HG03108 (cell line): ENCODE results near the gene NIPSNAP3A.
A peak's percentile ranks its signal among the peaks of the same experiment; 100 is the strongest.
"Not testable (repeated sequence)": the region's sequence is repeated elsewhere in the genome, so short reads cannot be mapped to it uniquely, and the experiment has no call there.

Experiments used
- ATAC-seq: cut with Tn5 transposase; IDR thresholded peaks from one replicate; pipeline ENCODE4 v1.9.1; 2021; ENCODE audit warnings: moderate library complexity; ENCODE audit not compliant: unreplicated experiment

NIPSNAP3A gene

DNA sequence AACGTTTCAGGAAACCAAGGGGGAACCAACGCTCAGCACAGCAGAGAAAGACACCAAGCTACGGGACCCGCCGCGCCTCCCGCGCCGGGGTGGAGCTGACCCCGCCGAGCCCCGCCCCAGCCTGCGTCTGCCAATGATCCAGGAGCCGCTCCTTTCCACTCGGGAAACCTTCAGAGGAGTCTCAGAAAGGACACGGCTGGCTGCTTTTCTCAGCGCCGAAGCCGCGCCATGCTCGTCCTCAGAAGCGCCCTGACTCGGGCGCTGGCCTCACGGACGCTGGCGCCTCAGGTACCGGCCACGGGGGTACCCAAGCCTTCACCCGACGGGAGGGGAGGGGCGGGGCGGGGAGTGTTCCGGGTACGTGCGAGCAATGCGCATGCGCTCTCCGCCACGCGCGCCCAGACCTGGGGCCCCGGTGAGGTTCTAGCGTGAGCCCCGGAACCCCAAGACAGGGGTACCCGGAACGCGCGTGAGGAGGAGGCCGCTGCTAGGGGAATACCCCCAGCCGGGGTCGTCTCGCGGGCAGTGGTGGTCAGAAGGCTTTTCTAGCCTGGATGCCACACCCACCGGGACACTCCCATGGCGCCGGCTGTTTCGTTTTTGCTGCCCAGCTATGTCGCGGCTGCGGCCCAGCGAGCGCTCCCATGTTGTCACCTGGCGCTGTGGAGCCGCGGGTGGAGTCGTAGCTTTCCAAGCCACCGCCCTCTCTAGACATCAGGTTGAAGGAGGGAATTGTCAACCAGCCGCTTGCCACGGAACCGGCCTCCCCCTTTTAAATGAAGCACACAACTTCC is at the start of gene NIPSNAP3A:
Gene NIPSNAP3A, plus strand, starts transcription at position 119 of the 794 bp plus-strand sequence. Its CDS starts 110 bp downstream, at position 229.
- peak; percentile 84 for ATAC-seq

DNA sequence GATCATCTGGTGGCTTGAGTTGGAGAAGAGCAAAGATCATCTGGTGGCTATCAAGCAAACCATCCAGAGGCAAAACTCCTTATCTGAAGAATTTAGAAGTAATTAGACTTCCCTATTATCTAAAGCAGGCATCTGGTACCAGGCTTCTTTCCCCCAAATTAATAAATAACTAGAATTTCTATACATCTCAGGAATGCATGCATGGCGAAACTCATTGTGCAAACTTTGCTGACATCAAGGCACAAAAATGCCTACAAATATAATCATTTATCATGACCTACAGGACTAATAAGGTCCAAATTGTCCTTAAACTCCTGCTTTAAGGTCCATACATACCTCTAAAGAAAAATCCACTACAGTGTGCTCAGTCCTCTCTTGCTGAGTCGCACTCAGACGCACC is 47.2 kb upstream of the NIPSNAP3A start:
- ATAC-seq: no peak

DNA sequence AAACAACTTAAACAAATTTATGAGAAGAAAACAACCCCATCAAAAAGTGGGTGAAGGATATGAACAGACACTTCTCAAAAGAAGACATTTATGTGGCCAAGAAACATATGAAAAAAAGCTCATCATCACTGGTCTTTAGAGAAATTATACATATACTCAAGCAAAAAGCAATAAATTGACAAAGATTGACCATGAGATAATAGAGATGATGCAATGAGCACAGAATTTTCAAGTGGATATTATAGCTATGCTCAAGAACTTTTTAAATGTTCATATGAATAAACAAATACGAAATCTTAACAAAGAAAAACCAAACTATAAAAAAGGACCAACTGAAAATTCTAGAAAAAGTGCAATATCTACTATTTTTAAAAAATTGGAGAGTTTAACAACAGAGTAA is 38.7 kb upstream of the NIPSNAP3A start:
- ATAC-seq: not testable (repeated sequence)

DNA sequence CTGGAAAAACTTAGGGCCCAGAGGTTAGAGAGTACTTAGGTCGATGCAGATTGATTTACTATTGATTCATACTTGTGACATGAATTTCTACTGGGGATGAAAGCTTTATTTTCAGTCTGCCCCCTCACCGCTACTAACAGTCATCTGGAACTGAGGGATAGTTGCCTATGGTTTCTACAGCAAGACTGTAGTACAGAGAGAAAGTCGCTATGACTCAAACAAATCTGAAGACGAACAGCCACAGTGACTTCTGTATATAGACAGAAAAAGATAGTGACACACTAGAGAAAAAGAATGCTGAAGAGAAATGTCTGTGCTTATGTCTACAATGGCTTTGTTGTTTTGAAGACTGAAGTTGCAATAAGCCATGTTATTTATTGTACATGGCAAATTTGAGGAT is 35.9 kb upstream of the NIPSNAP3A start:
- no peak for ATAC-seq

DNA sequence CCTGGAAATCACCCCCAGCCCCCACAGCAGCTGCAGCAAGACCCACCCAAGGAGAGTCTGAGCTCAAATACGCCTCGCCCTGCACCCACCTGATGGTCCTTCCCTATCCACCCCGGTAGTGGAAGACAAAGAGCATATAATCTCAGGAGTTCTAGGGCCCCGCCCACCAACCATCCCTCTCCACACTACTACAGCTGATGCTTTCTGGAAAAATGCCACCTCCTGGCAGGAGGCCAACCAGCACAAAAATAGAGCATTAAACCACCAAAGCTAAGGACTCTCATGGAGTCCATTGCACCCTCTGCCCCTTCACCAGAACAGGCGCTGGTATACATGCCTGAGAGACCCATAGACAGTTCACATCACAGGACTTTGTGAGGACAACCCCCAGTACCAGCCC is 22.5 kb upstream of the NIPSNAP3A start:
- ATAC-seq: no peak

DNA sequence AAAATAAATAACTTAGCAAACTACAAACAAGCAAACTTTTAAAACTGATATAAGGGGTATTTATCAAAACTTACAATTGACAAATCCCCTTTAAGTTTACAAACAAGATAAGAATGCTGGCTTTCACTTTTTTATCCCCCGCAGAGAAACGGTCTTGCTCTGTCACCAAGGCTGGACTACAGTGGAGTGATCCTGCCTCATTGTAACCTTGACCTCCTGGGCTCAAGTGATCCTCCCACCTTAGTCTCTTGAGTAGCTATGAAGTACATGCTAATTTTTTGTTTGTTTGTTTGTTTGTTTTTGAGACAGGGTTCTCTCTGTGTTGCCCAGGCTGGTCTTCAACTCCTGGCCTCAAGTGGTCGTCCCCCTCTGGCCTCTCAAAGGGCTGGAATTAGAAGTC is 9.0 kb upstream of the NIPSNAP3A start:
- no peak for ATAC-seq

DNA sequence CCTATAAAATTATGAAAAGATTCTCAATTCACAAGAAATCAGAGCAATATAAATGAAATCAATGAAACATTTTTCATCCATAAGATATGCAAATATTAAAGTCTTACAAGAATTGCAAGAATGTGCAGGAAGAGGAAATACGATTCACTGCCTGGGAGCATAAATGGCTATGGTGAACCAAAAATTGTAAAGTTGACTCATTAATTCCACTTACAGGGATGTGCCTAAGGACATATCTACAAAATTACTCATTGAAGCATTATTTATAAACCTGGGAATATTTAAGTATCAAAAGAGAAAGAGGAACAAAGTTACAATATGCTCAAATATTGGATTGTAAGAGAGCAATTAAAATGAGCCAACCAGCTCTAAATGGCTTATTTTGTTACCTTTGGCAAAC is 6.9 kb upstream of the NIPSNAP3A start:
- no peak for ATAC-seq

DNA sequence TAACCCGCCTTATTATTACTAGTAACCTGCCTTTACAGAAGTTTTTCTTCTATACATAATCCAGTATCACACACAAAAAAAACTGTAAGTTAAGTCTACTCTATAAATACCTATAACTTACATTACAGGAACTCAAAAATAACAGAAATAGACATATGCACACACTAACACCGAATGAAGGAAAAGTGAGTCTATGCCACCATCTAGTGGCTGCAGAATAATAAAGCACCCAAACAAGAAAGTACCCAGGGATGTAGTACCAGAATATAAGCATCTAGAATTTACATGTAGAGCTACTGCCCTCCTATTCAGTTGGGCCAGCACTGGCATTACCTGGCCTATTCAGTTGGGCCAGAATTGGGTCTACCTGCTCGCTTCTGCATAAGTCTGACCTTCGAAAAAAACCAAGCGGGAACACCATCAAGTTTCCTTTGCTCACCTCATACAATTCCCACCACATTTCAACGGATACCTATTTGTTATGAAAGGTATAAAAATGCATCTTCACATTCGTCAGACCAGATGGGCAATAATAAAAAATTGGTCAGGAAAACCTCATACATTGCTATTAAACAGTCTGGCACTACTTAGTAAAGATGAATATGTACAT is 4.0 kb upstream of the NIPSNAP3A start:
- peak; percentile 35 for ATAC-seq

DNA sequence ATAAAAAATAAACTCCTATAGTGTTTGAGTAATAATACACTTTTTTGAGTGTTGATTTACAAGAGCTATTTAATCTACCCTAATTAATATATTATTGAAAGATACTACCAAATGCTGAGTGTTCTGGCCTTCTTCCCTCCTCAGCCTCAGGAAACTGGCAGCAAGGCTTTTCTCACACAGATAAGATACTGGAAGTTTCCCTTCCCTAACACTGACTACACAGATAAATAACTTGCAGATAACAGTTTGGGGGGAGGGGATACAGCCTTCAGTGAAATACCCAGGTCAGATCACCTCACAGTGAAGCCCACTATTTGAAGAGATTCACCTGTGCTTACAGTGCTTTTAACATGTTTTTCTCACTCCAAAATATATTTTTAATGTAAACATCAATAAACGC is 1.6 kb upstream of the NIPSNAP3A start:
- no peak for ATAC-seq

DNA sequence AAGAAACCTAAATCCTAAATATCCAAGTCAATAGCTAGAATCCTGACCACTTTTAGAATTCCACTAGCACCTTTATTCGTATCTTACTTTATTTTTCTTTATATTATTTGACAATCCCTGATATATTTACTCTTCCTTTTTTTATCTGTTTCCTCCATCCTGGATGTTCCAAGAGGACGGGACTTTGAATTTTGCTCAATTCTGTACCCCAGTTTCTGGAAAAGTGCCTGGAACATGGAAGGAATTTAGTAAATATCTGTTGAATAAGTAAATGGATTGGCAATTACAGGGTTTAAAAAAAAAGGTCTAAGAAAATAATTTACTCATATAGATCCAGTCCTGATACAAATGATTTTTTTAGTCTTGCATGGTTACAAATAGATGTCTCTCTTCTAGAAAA is 1.2 kb upstream of the NIPSNAP3A start:
- ATAC-seq: no peak

DNA sequence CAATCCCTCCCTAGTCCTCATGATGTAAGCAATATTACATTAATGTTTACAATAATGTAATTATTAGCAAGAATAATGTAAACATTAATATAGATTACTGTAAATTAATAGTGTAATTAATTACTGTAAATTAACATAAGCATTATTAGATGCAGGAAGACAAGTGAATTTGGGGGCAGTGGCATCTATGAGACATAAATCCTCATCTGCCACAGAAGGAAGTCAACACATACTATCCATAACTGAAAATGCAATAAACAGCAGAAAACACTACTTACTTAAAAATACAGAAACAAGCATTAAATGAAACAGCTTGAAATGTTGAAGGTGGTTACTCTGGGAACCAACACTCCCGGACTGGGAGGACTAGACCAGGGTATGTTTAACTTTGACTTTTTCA is 685 bp upstream of the NIPSNAP3A start:
- ATAC-seq: no peak

DNA sequence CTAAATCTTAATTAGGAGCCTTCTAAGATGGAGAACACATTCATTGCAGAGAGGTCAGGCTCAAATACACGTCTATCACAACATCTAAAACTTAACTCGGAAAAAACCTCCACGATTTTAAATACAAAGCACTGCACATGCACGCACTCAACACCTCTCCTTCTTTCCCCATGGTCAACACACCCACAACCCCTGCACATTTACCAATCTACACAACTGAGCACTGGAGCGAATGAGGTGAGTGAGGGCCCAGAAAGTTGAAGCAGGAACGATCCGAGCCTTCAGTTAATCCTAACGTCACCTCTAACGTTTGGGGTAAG is 278 bp upstream of the NIPSNAP3A start:
- no peak for ATAC-seq

DNA sequence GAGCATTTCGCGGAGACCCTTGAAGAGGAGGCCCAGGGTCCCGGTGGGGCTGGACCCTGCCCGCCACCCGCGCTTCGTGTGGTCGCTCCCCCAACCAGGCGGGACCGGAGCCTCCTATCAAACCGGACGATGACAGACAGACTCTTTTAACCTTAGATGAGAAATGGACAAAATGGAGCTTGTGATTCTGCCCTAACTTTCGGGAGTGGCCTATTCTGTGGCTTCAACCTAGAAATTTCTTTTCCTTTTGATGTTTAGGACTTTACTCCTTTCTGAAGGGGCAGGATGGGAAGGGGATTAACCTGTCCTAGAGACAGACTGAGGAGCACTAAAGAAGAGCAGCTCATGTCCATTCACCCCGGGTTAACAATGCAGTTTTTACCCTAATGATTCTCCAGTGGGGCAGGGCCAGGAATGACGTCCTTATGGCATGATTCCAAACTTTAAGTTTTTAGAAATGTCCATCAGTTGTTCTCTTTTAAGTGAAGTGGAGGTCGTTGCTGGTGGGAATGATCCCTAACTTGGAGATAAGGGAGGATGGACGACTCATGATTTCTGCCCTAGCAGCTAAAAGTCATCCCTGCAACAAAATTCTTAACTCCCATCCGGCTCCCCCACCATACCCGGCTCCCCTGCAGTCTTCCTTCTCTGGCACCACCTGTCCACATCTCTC is 1.0 kb downstream of the NIPSNAP3A start:
- ATAC-seq: no peak

DNA sequence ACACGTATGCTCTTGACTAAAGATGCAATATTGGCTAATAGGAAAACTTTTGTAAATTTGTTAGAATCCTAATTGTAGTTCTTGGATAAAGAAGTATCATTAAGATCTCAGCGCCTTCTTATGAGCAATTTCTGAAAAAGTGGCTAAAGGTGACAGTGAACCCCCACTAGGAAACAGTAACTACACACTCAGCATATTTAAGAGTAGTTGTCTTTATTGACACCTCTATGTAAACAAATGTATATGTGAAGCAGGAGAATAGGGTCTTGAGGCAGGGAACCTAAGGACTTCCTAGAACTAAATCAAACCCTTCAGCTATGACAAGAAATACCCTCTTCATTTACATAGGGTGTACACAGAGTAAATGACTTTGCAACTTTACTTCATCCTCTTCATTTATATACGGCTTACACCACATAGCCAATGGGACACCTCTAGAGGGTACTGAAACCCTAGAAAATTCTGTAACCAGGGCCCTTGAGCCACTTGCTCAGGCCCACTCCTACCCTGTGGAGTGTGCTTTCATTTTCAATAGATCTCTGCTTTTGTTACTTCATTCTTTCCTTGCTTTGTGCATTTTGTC is 2.8 kb downstream of the NIPSNAP3A start:
- no peak for ATAC-seq

DNA sequence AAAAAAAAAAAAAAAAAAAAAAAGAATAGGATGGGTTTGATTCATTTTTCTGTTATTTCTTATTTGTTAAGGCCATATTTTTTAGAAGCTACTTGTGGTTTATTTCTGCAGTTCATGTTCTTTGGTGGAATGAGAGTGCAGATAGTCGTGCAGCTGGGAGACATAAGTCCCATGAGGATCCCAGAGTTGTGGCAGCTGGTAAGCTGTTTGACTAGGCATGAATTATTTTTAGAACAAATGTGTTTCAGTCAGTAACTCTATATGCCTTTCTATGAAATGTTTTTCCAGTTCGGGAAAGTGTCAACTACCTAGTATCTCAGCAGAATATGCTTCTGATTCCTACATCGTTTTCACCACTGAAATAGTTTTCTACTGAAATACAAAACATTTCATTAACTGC is 11.5 kb downstream of the NIPSNAP3A start:
- peak; percentile 39 for ATAC-seq

DNA sequence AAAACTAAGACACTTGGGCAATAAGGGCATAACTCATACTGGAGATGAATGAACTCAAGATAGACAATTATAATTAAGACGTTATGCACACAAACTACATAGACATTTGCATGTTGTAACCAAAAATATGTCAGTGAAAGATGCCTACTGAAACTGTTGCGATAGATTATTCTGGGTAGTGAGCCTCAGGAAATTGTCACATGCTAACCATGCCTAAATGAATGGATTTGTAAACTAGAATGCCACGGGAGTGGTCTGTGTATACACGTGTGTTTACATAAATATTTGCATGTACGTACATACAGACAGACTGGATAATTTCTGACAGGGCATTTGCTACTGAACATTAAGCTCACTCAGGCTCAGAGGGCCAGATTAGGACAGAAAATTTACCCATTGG is 17.7 kb downstream of the NIPSNAP3A start:
- no peak for ATAC-seq

DNA sequence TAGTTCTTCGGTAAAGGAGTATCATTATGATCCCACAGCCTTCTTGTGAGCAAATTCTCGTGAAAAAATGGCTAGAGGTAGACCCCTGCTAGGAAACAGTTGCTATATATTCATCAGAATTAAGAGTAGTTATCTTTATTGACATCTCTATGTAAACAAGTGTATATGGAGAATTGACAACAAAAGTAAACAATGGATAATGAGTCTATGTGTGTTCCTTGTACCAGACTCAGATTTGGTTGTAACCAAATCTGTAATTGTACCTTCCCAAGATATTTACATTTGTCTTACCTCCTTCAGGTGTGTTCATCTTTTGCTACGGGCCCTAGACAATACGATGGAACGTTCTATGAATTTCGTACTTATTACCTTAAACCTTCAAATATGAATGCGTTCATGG is 18.5 kb downstream of the NIPSNAP3A start:
- ATAC-seq: no peak

DNA sequence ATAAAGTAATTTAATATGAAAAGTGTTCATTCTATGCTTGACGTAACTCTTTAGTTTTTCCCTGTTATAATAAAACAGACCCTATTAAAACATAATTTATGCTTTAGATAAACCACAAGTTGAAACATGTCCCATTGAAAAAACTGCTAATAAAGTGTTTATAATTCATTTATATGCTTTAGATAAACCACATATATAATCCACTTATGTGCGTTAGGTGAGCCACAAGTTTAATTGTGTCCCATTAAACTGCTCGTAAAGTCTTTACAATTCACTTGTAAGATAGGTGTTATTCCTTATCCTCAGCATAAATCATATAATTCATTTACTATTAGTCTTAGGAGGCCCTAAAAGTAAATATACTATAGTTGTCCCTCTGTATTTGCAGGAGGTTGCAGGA is 20.0 kb downstream of the NIPSNAP3A start:
- ATAC-seq: no peak

DNA sequence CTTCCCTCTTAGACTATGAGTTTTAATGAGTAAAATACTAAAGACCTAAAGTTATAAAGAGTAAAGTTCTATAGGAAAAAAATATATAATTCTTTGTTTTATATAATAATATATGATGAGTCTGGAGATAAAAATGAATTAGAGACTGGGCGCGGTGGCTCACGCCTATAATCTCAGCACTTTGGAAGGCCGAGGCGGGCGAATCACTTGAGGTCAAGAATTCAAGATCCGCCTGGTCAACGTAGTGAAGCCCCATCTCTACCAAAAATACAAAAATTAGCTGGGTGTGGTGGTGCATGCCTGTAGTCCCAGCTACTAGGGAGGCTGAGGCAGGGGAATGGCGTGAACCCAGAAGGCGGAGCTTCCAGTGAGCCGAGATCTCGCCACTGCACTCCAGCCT is 21.5 kb downstream of the NIPSNAP3A start:
- not testable (repeated sequence) for ATAC-seq

DNA sequence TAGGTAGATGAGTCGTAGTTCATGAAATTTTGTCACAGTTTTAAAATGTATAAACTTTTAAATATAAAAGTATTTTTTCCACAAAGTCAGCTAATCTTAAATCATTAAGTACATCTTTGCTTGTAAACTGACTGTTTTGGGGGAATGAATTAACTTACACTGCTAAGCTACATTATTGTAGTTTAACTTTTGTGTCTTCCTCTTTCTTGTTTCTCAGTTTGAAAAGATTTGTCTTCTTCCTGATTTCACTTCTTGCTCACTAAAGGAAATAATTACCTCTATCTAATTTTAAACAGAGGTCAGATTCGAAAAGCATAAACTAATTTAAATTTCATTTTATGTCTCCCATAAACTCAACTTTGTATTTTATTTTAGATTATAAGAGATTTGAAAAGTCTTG is 22.2 kb downstream of the NIPSNAP3A start:
- ATAC-seq: peak; percentile 38

DNA sequence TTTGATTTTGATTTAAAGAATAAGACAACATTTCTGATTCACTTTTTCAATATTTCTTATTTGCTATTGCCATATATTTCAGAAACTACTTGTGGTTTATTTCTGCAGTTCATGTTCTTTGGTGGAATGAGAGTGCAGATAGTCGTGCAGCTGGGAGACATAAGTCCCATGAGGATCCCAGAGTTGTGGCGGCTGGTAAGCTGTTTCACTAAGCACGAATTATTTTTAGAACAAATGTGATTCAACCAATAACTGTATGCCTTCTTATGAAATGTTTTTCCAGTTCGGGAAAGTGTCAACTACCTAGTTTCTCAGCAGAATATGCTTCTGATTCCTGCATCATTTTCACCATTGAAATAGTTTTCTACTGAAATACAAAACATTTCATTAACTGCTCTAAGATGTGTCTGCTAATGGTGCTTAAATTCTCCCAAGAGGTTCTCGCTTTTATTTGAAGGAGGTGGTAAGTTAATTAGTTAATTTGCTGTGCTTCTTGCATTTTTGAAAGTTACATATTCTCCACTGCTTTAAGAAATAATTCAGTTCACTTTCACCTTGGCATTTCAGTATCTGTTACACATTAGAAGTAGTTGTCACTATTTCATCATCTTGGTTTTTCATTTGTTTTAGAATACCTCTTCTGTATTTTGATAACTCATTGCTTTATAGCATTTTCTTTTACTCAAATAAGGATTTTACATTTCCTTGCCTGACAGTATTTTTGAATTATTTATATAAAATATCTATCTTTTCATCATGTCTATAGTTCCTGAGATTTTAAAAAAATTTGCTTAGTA is 25.4 kb downstream of the NIPSNAP3A start:
- ATAC-seq: peak; percentile 36
